Measurements from ENCODE around the gene SCML1.
"Not testable (repeated sequence)": the region's sequence is repeated elsewhere in the genome, so short reads cannot be mapped to it uniquely, and the experiment has no call there.

The SCML1 gene

DNA sequence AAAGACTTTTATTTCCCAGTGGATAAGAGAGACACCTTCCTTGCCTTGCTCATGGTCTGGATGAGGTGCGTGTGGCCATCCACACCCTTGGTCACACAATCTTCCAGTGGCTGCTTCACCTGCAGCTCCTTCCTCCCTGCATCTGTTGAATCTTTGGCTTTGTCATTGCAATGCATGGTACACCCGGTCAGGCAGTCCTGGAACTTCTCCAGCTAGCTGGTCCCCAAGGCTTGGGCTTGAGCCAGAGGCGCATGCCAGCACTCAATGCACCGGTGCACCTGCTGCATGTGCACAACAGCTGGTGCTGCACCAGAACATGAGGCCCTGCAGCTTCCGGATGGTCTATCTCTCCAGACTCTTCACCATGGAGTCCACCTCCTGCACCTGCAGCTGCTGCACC, 31.7 kb downstream of the SCML1 start:
- H3K27ac Mint-ChIP-seq = no peak overlapping the region
- H3K36me3 Mint-ChIP-seq (ENCODE audit: low read depth) = no peaks in the 10 kb centered on the region
- H3K4me3 Mint-ChIP-seq = no peak overlapping the region
- H3K27me3 Mint-ChIP-seq (ENCODE audit: low read depth, poor library complexity) = no peaks in the 10 kb centered on the region
- H3K4me1 Mint-ChIP-seq = no peaks in the 10 kb centered on the region
- H3K9me3 Mint-ChIP-seq = no peaks in the 10 kb centered on the region
- DNase-seq = no peak
- TF ChIP-seq CTCF (IDR thresholded peaks at IDR 0.05) = no peak

DNA sequence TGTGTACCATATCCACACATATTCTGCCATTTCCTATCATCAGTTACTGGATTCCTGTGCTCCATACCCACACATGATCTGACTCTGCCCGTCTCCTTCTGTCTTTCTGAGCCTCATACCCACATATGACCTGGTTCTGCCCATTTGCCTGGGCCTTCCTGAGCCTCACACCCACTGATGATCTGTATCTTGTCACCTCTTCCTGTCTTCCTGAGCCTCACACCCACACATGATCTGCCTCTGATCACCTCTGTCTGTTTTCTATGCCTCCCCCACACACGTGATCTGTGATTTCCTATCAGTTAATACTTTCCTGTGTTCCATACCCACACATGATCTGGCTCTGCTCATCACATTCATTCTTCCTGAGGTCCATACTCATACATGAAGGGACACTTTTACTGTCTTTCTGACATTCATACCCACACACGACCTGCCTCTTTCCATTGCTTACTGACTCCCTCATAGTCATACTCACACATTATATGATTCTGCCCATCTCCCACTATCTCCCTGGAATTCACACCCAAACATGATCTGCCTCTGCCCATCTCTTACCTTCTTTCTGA, 32.5 kb downstream of the SCML1 start:
- Mint-ChIP-seq H3K36me3 (ENCODE audit: low read depth) (no peaks in the 10 kb centered on the region), H3K27ac (no peak overlapping the region), H3K4me3 (no peak overlapping the region), H3K4me1 (no peaks in the 10 kb centered on the region), H3K9me3 (no peaks in the 10 kb centered on the region), H3K27me3 (ENCODE audit: low read depth, poor library complexity) (no peaks in the 10 kb centered on the region)
- no peak for TF ChIP-seq CTCF (IDR thresholded peaks at IDR 0.05)
- no peak for DNase-seq

- no peak for DNase-seq
- Mint-ChIP-seq H3K27ac (no peak overlapping the region), H3K36me3 (ENCODE audit: low read depth) (no peaks in the 10 kb centered on the region), H3K4me1 (no peaks in the 10 kb centered on the region), H3K27me3 (ENCODE audit: low read depth, poor library complexity) (peaks cover 4% of the 10 kb centered on the region), H3K4me3 (no peak overlapping the region), H3K9me3 (peaks cover 15% of the 10 kb centered on the region)
- TF ChIP-seq CTCF (IDR thresholded peaks at IDR 0.05) = no peak
These were observed 36.1 kb downstream of the SCML1 start for GRCh38 chrX:17773221-17773876.

GRCh38 chrX:17774053-17774452, 36.8 kb downstream of the SCML1 start:
- H3K9me3 Mint-ChIP-seq = peaks cover 20% of the 10 kb centered on the region
- no peak for DNase-seq
- H3K27me3 Mint-ChIP-seq (ENCODE audit: low read depth, poor library complexity) = peaks cover 4% of the 10 kb centered on the region

GRCh38 chrX:17778997-17779396, 41.7 kb downstream of the SCML1 start:
- Mint-ChIP-seq H3K9me3 (peaks cover 40% of the 10 kb centered on the region), H3K36me3 (ENCODE audit: low read depth) (no peaks in the 10 kb centered on the region), H3K27ac (no peak overlapping the region), H3K27me3 (ENCODE audit: low read depth, poor library complexity) (peaks cover 4% of the 10 kb centered on the region), H3K4me1 (no peaks in the 10 kb centered on the region), H3K4me3 (no peak overlapping the region)
- DNase-seq = no peak
- no peak for TF ChIP-seq CTCF (IDR thresholded peaks at IDR 0.05)

More at GRCh38 chrX:17774053-17774452, 36.8 kb downstream of the SCML1 start:
- Mint-ChIP-seq H3K4me1 (no peaks in the 10 kb centered on the region), H3K27ac (no peak overlapping the region), H3K4me3 (no peak overlapping the region), H3K36me3 (ENCODE audit: low read depth) (no peaks in the 10 kb centered on the region)
- TF ChIP-seq CTCF (IDR thresholded peaks at IDR 0.05) = no peak

DNA sequence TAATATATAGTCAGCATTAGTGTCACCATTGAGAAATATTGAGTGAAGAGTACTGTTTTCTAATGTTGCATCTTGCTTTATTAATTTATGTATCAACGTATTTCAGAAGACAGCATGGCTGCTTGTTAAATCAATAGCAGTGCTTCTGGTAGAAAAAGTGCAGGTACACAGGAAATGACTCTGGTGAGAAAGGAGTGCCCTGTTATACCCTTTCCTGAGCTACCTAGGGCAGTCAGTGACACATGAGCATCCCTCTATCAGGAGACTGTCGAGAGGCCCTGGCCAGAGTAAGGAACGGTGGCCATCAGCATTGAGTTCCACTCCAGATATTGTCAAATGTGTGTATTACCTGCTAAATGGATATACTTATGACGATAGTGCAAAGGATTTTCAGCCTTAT, 42.1 kb downstream of the SCML1 start:
- no peaks in the 10 kb centered on the region for H3K36me3 Mint-ChIP-seq (ENCODE audit: low read depth)
- no peaks in the 10 kb centered on the region for H3K4me1 Mint-ChIP-seq
- H3K27ac Mint-ChIP-seq = no peak overlapping the region
- peaks cover 41% of the 10 kb centered on the region for H3K9me3 Mint-ChIP-seq
- TF ChIP-seq CTCF (IDR thresholded peaks at IDR 0.05) = no peak
- peaks cover 4% of the 10 kb centered on the region for H3K27me3 Mint-ChIP-seq (ENCODE audit: low read depth, poor library complexity)
- DNase-seq = no peak
- H3K4me3 Mint-ChIP-seq = no peak overlapping the region

DNA sequence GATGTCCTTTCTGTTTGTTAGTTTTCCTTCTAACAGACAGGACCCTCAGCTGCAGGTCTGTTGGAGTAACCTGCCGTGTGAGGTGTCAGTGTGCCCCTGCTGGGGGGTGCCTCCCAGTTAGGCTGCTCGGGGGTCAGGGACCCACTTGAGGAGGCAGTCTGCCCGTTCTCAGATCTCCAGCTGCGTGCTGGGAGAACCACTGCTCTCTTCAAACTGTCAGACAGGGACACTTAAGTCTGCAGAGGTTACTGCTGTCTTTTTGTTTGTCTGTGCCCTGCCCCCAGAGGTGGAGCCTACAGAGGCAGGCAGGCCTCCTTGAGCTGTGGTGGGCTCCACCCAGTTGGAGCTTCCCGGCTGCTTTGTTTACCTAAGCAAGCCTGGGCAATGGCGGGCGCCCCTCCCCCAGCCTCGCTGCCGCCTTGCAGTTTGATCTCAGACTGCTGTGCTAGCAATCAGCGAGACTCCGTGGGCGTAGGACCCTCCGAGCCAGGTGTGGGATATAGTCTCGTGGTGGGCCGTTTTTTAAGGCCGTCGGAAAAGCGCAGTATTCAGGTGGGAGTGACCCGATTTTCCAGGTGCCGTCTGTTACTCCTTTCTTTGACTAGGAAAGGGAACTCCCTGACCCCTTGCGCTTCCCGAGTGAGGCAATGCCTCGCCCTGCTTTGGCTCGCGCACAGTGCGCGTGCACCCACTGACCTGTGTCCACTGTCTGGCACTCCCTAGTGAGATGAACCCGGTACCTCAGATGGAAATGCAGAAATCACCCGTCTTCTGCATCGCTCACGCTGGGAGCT, 49.5 kb downstream of the SCML1 start:
- not testable (repeated sequence) for H3K36me3 Mint-ChIP-seq (ENCODE audit: low read depth); H3K27ac Mint-ChIP-seq; DNase-seq; H3K4me1 Mint-ChIP-seq
- Mint-ChIP-seq H3K9me3 (peaks cover 37% of the 10 kb centered on the region), H3K27me3 (ENCODE audit: low read depth, poor library complexity) (peaks cover 15% of the 10 kb centered on the region), H3K4me3 (peak overlapping the region; percentile 34)
